Stimulated activated naive CD8-positive, alpha-beta T cell treated with anti-CD3 and anti-CD28 coated beads, Interleukin-15, amount 100 ng/mL, for 72 hours (primary cell): ENCODE measurements around the gene SMG9.
"Not testable (repeated sequence)": the region's sequence is repeated elsewhere in the genome, so short reads cannot be mapped to it uniquely, and the experiment has no call there.

Experiments
- ATAC-seq: fragments of 150-1000 bp; cut with Tn5 transposase; 2 replicates; pipeline ENCODE4 v1.10.0; 2021; ENCODE audit warnings: mild to moderate bottlenecking, moderate library complexity
- DNase-seq, 2 donors: peaks; one replicate each; pipeline ENCODE4 v3.0.0; 2021 to 2022
- H3K27ac Mint-ChIP-seq, 2 donors: one replicate each; pipeline ENCODE4 v1.8.0; 2022; ENCODE audit warnings: mild to moderate bottlenecking in 2 of 2, mixed read lengths in 2 of 2, moderate library complexity in 2 of 2
- H3K27me3 Mint-ChIP-seq: one replicate; pipeline ENCODE4 v1.8.0; 2022; ENCODE audit warnings: mixed read lengths
- H3K4me1 Mint-ChIP-seq: one replicate; pipeline ENCODE4 v1.8.0; 2022; ENCODE audit warnings: mild to moderate bottlenecking, mixed read lengths
- H3K4me3 Mint-ChIP-seq, 2 donors: one replicate each; pipeline ENCODE4 v1.8.0; 2022; ENCODE audit warnings: mild to moderate bottlenecking in 2 of 2, mixed read lengths in 2 of 2, moderate library complexity in 1 of 2
- H3K9me3 Mint-ChIP-seq, 2 donors: one replicate each; pipeline ENCODE4 v1.8.0; 2022; ENCODE audit warnings: mixed read lengths in 2 of 2

SMG9 gene

GRCh38 chr19:43682824-43683661 lies 71.7 kb downstream of the SMG9 start:
- peaks cover 8% of the 10 kb centered on the region for H3K4me1 Mint-ChIP-seq
- DNase-seq (no peak), ATAC-seq (no peak)
- no peaks in the 10 kb centered on the region for H3K9me3 Mint-ChIP-seq
- H3K4me3 Mint-ChIP-seq, result no peak overlapping the region
- no peak overlapping the region for H3K27ac Mint-ChIP-seq
- no peaks in the 10 kb centered on the region for H3K27me3 Mint-ChIP-seq

- not testable (repeated sequence) for H3K27me3 Mint-ChIP-seq, H3K4me1 Mint-ChIP-seq, DNase-seq, H3K27ac Mint-ChIP-seq, H3K9me3 Mint-ChIP-seq, ATAC-seq, H3K4me3 Mint-ChIP-seq
These were observed 72.5 kb downstream of the SMG9 start for GRCh38 chr19:43682269-43682668.

GRCh38 chr19:43681821-43682220 lies 72.9 kb downstream of the SMG9 start:
- Mint-ChIP-seq H3K4me3 (no peak overlapping the region), H3K9me3 (no peaks in the 10 kb centered on the region), H3K4me1 (peaks cover under 1% of the 10 kb centered on the region), H3K27me3 (no peaks in the 10 kb centered on the region), H3K27ac (no peak overlapping the region)
- ATAC-seq (no peak), DNase-seq (no peak)

- DNase-seq (no peak), ATAC-seq (no peak)
- H3K9me3 Mint-ChIP-seq, result no peaks in the 10 kb centered on the region
- H3K4me1 Mint-ChIP-seq, result peaks cover 13% of the 10 kb centered on the region
- H3K4me3 Mint-ChIP-seq, result no peak overlapping the region
- H3K27ac Mint-ChIP-seq, result no peak overlapping the region
- H3K27me3 Mint-ChIP-seq, result no peaks in the 10 kb centered on the region
These were observed 76.1 kb downstream of the SMG9 start for GRCh38 chr19:43678512-43679261.
